Activated CD4-positive, alpha-beta T cell treated with anti-CD3 and anti-CD28 coated beads, Interleukin-2, amount 50 U/mL, for 16 hours (primary cell): Measurements from ENCODE around the gene MAN2B2.

ENCODE experiments used
- DNase-seq: peaks from one replicate; pipeline ENCODE4 v3.0.0-alpha.2; 2020

The MAN2B2 gene

GRCh38 chr4:6568148-6568547 lies 6.8 kb upstream of the MAN2B2 start:
- no peak for DNase-seq

DNA sequence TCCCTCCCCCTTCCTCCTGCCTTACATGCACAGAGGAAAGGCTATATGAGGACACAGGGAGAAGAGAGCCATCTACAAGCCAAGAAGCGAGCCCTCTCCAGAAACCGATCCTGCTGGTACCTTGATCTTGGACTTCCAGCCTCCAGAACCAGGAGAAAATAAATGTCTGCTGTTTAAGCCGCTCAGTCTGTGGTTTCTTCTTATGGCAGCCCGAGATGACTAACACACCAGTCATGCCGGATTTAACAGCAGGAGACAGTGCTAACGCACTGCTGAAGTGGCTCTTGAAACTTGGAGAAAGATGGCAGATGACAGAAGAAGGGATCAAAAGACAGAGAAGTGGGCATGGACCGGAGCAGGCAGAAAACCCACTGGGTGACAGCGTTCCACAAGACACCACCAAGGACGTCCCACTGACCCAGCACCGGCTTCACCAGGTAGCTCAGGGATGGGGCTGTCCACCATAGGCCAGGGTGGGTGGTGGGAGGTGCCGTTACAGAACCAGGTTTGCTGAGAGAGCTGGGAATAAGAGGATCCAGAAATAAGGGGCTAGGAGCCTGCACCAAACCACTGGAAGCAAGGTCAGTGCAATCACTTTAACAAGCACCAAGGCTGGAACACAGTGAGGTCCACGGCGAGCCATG lies 6.2 kb upstream of the MAN2B2 start:
- DNase-seq: no peak

DNA sequence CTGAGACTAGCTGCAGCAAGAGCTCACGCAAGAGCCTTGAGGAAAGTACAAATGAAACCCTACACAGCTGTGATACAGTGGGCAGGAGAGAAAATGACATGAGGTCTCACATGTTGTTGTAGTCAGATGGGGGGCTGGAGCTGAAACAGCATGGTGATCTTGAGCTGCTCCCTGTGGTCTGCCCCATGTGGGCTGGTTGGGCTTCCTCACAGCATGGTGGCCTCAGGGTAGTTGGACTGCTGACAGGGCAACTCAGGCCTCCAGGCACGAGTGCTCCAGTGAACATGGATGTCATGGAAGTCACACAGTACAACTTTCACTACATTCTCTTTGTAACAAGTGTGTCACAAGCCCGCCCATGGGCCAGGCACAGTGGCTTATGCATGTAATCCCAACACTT lies 3.4 kb upstream of the MAN2B2 start:
- DNase-seq: no peak

DNA sequence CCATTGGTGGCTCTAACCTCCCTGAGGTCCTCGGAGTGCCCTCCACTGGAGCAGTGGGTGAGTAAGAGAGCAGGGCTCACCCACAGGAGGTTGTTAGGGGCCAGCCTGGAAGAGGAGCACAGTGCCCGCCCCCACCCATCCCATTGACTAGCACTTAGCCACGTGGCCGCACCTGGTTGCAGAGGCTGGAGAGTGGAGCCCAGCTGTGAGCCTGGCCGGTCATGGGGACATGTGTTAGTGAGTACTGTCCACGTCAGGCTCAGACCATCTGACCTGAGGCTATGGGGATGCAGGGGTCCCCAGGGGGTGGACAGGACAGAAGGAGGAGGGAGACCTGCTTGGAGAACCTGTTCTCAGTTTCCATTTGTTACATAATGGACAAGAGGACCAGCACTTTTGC lies 1.4 kb upstream of the MAN2B2 start:
- DNase-seq: no peak

DNA sequence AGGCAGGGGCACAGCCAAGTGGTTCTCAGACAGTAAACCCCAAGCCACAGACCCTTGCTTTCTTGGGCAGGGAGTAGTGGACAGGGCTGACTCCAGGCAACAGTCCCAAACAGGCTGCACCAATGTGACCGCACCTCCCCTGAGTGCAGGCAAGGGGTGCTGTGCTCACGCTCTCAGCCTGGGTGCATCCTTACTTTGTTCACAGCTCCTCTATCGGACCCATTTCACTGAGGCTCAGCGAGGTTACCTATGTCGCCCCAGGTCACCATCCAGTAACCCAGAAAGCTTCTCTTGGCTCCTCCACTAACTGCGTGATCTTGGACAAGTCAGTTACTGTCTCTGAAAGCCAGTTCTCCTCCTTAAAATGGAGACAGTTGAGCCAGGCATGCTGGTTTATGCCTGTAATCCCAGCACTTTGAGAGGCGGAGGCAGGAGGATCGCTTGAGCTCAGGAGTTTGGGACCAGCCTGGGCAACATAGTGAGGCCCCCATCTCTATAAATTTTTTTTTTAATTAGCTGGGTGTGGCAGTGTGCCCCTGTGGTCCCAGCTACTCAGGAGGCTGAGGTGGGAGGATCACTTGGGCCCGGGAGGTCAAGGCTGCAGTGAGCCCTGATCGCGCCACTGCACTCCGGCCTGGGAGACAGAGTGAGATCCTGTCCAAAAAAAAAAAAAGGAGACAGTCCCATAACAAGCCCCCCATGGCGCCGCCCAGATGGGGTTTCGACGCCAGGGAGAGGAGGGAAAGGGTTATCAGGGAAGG lies 823 bp upstream of the MAN2B2 start:
- DNase-seq: no peak

- DNase-seq: no peak
These were observed 683 bp downstream of the MAN2B2 start for GRCh38 chr4:6575503-6576240.

- DNase-seq: no peak
These were observed 1.5 kb downstream of the MAN2B2 start for GRCh38 chr4:6576512-6576911.

DNA sequence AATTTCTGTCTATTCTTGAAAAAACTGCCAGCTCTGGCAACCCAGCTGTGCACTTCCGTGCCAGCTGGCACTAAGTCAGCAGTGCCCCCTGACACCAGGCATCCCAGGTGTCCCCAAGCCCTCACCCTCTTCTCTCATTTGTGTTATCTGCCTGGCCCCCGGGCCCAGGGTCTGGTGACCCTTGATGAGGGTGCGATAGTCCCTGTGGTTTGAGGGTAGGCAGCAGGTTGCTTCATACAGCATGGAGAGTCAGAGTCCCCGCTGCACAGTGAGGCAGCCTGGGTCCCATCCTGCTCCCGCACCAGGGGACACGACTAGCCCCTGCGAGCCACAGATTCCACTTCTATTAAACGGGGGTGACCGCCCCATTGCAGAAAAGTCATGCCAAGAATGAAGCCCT lies 1.9 kb downstream of the MAN2B2 start:
- no peak for DNase-seq

- no peak for DNase-seq
These were observed 2.4 kb downstream of the MAN2B2 start for GRCh38 chr4:6577409-6577808.

DNA sequence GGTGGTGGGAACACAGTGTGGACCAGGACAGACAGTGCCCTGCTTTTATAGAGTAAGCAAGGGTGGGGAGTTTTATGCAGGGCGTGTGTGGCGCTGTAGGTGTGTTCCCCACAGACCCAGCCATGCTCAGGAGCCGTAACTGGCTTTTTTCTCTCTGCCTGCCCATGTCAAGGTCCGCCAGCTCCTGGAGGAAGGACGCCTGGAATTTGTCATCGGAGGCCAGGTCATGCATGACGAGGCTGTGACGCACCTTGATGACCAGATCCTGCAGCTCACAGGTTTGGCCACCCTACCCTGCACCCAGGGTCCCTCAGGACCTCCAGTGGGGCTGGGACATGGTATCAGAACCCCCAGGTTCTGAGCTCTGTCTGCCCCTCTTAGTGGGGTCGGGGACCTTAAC lies 3.2 kb downstream of the MAN2B2 start:
- no peak for DNase-seq

DNA sequence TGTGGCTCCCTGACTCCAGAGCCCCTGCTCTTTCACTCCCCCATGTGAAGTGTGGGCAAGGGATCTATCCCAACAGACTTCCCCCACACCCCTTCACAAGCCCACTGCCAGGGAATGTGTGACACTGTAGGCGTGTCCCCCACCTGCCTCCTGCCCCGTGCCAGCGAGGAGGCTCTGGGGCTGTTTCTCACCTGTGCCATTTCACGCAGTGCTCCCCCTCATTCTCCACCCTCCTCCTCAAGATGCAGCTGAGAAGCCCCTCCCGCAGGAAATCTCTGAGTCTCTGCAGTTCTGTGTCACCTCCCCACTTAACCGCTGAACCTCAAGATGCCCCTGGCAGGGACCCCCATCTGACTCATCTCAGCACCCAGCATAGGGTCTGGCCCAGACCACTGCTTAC lies 5.4 kb downstream of the MAN2B2 start:
- DNase-seq: no peak

- DNase-seq: no peak
These were observed 6.7 kb downstream of the MAN2B2 start for GRCh38 chr4:6581566-6582121.

- DNase-seq: peak; percentile 14
These were observed 8.0 kb downstream of the MAN2B2 start for GRCh38 chr4:6582889-6583490.

DNA sequence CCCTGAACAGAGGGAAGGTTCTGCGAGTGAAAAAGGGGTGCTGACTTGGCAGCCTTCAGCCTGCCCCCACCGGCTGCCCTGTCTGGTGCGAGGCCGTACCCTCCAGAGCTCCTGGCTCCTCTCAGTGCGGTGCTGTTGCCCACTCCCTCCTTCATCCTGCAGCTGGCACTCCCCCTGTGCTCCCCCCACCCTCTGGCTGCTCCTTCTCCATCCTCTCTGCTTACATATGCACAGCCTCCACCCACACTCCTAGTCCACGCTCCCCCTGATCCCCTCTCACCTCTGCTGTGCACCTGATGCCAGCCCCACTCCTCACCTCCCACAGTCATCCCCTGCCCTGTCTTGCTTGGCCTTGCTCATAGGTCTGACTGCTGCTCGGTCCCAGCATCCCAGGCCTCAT lies 9.9 kb downstream of the MAN2B2 start:
- DNase-seq: no peak

DNA sequence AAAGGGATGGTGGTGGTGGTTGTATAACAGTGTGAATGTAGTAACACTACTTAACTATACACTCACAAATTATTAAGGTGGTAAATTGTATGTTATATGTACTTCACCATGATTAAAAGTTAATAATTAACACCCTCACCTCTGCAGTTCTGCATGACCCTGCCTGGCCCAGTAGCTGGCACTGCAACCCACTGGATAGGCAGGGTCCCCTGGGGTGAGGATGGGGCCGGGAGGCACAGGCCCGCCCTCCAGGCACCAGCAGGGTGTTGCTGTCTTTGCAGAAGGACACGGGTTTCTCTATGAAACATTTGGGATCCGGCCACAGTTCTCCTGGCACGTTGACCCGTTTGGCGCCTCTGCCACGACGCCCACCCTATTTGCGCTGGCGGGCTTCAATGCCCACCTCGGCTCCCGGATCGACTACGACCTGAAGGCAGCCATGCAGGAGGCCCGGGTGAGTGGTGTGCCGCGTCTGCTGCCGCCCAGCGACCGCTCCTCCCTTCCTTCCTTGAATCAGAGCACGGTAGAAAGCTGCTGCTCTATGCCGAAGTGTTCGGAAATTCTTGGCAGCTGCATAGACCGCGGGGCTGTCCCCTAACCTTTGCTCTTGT lies 11.8 kb downstream of the MAN2B2 start:
- DNase-seq: no peak

DNA sequence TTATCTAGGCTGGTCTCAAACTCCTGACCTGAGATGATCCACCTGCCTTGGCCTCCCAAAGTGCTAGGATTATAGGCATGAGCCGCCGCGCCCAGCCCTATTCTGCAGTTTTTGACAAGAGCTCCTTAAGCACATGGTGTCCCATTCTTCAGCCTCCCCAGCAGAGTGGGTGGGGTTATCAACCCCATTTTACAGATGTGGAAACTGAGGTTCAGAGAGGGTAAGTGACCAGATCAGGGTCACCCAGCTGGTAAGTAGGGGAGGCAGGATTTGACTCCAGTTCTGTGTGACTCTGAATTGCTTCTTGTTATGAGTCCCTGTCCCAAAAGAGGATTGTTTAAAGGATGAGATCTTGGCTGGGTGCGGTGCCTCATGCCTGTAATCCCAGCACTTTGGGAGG lies 14.5 kb downstream of the MAN2B2 start:
- no peak for DNase-seq

DNA sequence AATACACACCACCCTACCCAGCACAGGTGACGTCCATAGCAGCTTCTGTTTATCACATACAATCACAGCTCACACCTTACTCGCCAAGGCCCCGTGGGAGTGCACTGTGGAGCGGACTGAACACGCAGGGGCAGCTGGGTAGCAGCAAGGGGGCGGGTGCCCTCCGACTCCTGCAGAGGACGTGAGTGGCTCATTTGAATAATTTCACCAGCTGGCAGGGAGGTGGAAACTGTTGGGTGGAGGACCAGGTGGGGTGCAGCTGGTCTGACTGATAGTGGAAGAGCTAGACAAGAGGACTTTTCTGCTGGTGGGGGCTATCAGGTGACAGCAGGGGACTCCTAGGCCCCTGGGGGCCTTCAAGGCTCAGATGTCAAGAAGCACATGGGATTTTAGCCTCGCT lies 16.3 kb downstream of the MAN2B2 start:
- no peak for DNase-seq

DNA sequence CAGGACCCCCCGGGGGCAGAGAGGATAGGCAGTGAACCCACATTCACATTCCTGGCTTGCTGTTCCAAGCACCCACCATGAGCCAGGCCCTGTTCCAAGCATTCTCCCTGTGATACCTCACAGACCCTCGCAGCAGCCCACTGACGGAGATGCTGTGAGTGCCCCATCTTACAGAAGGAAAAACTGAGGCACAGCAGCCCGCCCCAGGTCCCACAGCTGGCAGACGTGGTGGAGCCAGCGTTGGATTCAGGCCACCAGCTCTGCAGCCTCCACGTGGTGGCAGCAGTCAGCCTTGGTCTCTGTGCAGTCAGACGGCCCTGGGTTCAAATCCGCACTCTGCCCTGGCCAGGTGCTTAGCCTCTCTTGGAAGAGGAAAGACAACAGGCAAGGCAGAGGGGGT lies 16.8 kb downstream of the MAN2B2 start:
- no peak for DNase-seq

DNA sequence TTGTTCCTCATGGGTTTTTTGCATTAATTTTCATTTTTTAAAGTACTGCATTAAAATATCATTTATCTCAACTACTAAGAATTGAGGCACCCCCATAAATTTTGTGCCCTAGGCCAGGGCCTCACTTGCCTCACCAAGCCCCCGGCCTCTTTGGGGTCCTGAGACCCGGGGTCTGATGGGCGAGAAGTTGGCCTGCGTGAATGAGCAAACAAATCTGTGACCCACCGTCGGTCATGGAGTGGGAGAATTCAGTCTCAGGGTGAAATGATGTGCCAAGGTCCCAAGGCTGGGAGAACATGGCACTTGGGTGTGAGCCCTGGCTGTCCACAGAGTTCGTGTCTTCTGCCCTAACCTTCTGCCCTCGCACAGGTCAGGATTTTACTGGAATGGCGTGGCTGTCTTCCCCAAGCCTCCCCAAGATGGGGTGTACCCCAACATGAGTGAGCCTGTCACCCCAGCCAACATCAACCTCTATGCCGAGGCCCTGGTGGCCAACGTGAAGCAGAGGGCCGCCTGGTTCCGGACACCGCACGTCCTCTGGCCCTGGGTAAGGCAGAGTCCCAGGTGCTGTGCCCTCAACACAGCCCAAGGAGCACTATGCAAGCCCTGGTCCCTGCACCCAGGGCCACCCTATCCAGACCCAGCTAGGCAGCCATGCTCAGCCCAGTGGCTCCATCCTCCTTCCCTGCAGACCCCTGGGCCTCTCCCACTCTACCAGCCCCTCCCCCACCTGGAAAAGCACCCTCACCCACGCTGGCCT lies 18.0 kb downstream of the MAN2B2 start:
- no peak for DNase-seq

DNA sequence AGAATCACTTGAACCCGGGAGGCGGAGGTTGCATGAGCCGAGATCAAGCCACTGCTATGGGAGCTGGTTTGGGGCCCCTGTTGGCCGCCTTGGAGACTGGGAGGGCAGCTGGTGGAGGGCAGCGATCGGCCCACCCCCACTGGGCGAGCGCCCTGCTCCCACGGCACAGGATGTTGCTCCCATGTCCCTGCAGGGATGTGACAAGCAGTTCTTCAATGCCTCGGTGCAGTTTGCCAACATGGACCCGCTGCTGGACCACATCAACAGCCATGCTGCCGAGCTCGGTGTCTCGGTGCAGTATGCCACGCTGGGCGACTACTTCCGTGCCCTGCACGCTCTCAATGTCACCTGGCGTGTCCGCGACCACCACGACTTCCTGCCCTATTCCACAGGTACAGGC lies 19.4 kb downstream of the MAN2B2 start:
- DNase-seq: no peak

DNA sequence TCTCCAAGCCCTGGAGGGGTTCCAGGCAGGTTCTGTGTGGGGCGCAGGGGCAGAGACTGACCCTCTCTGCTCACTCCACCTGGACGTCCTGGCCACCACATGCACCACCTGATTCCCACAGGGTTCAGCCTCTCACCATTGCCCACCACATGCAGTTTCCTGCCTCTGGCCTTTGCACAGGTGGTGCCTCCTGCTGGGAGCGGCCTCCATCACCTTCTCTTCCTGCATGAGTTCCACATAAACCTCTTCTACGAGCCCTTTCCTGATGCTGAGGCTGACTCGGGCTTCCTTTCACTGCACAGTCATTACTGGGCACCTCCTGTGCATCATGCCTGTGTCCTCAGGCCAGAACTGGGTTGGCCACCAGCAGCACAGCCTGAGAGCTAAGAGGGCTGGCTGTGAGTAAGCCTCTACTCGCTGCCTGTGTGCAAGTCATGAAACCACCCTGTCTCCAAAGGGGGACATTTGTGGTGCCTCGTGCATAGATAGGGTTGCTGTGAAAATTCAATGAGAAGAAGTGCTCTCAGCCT lies 19.9 kb downstream of the MAN2B2 start:
- no peak for DNase-seq
